Stimulated activated CD4-positive, alpha-beta T cell treated with anti-CD3 and anti-CD28 coated beads, Interleukin-4, amount 100 ng/mL, for 1 hour (primary cell): ENCODE results near the gene GRIN1.

Experiments
- DNase-seq: peaks from one replicate; pipeline ENCODE4 v3.0.0-alpha.2; 2020

Gene GRIN1

GRCh38 chr9:137198051-137198901, 59.3 kb downstream of the GRIN1 start:
- DNase-seq, result no peak

- DNase-seq, result no peak
These were observed 59.9 kb downstream of the GRIN1 start for GRCh38 chr9:137198902-137199283.

- no peak for DNase-seq
These were observed 60.6 kb downstream of the GRIN1 start for GRCh38 chr9:137199411-137200121.

GRCh38 chr9:137200311-137201204, 61.6 kb downstream of the GRIN1 start, which contains the start of gene TPRN:
Gene TPRN, minus strand, starts transcription at chr9:137200741. Its CDS starts 30 bp downstream, at chr9:137200711.
- DNase-seq, result peak; percentile 98

- DNase-seq, result no peak
These were observed 62.4 kb downstream of the GRIN1 start for GRCh38 chr9:137201205-137201868.

- DNase-seq, result no peak
These were observed 64.0 kb downstream of the GRIN1 start for GRCh38 chr9:137202966-137203365.

GRCh38 chr9:137204731-137205125, 65.8 kb downstream of the GRIN1 start:
- no peak for DNase-seq

- peak; percentile 95 for DNase-seq
These were observed 66.4 kb downstream of the GRIN1 start, which contains the start of the genes NDOR1 and TMEM203 for GRCh38 chr9:137205126-137206069. Gene NDOR1, plus strand, starts transcription at chr9:137205700. Its CDS starts 78 bp downstream, at chr9:137205778. Gene TMEM203, minus strand, starts transcription at chr9:137205648. Its CDS starts 234 bp downstream, at chr9:137205414.

- DNase-seq, result no peak
These were observed 67.6 kb downstream of the GRIN1 start for GRCh38 chr9:137206602-137207001.

GRCh38 chr9:137211532-137211931, 72.6 kb downstream of the GRIN1 start:
- no peak for DNase-seq

GRCh38 chr9:137212520-137212919, 73.6 kb downstream of the GRIN1 start:
- DNase-seq, result no peak

- DNase-seq, result no peak
These were observed 74.5 kb downstream of the GRIN1 start for GRCh38 chr9:137213160-137214060.

- DNase-seq, result no peak
These were observed 75.7 kb downstream of the GRIN1 start for GRCh38 chr9:137214620-137215019.

- DNase-seq, result no peak
These were observed 76.4 kb downstream of the GRIN1 start for GRCh38 chr9:137215196-137215986.

- DNase-seq, result no peak
These were observed 77.4 kb downstream of the GRIN1 start for GRCh38 chr9:137216188-137216965.

- no peak for DNase-seq
These were observed 78.6 kb downstream of the GRIN1 start for GRCh38 chr9:137217276-137218211.

GRCh38 chr9:137218212-137218753, 79.3 kb downstream of the GRIN1 start:
- no peak for DNase-seq
